Measurements from ENCODE around the gene CLEC4A.
"Not testable (repeated sequence)": the region's sequence is repeated elsewhere in the genome, so short reads cannot be mapped to it uniquely, and the experiment has no call there.

- not testable (repeated sequence) for TF ChIP-seq CTCF (conservative IDR thresholded peaks at IDR 0.05); EZH2 (IDR thresholded peaks at IDR 0.05; ENCODE audit: low read depth)
Measured at GRCh38 chr12:8181271-8181670, 57.9 kb downstream of the CLEC4A start.

Data from PC-9 (cell line).